DND-41 (cell line): ENCODE measurements around the gene ZNF581.

Experiments
- CTCF ChIP-seq: IDR thresholded peaks from 2 replicates; pipeline ENCODE4 v1.5.1; 2012; ENCODE audit warnings: borderline replicate concordance, low read length, moderate library complexity, mild to moderate bottlenecking; ENCODE audit not compliant: poor library complexity, severe bottlenecking; ENCODE audit errors: extremely low read depth
- EZH2 ChIP-seq: IDR thresholded peaks from 3 replicates; pipeline ENCODE4 v1.6.1; 2012; ENCODE audit warnings: borderline replicate concordance, low read depth, mild to moderate bottlenecking, moderate library complexity, low read length, inconsistent platforms; ENCODE audit not compliant: severe bottlenecking

GRCh38 chr19:55694241-55694655, 50.8 kb downstream of the ZNF581 start:
- TF ChIP-seq EZH2 (no peak), CTCF (no peak)
